Mucosa of stomach (tissue), 1 donor: Measurements from ENCODE around the gene RHOBTB3.
"Not testable (repeated sequence)": the region's sequence is repeated elsewhere in the genome, so short reads cannot be mapped to it uniquely, and the experiment has no call there.

ENCODE experiments used
- H3K27me3 ChIP-seq: one replicate; pipeline ENCODE4 v1.7.0; 2013; ENCODE audit warnings: mild to moderate bottlenecking, low read length; ENCODE audit not compliant: control insufficient read depth, insufficient read depth
- H3K36me3 ChIP-seq: one replicate; pipeline ENCODE4 v1.7.0; 2013; ENCODE audit warnings: low read length; ENCODE audit not compliant: control insufficient read depth, insufficient read depth
- H3K4me1 ChIP-seq: one replicate; pipeline ENCODE4 v1.7.0; 2013; ENCODE audit warnings: mild to moderate bottlenecking, low read length; ENCODE audit not compliant: control insufficient read depth, insufficient read depth
- H3K4me3 ChIP-seq: one replicate; pipeline ENCODE4 v1.7.0; 2013; ENCODE audit warnings: low read length
- H3K9ac ChIP-seq: one replicate; pipeline ENCODE4 v1.7.0; 2013; ENCODE audit warnings: mild to moderate bottlenecking, low read length, moderate library complexity
- H3K9me3 ChIP-seq: one replicate; pipeline ENCODE4 v1.7.0; 2013; ENCODE audit warnings: mild to moderate bottlenecking, low read length, moderate library complexity; ENCODE audit not compliant: control insufficient read depth
- donor health status: Pancreatic carcinoma.

Gene RHOBTB3

GRCh38 chr5:95801961-95802360 is 70.8 kb downstream of the RHOBTB3 start:
- Histone ChIP-seq H3K36me3 (no peaks in the 10 kb centered on the region), H3K4me3 (no peak overlapping the region), H3K9me3 (no peaks in the 10 kb centered on the region), H3K9ac (no peak overlapping the region), H3K4me1 (no peaks in the 10 kb centered on the region), H3K27me3 (no peaks in the 10 kb centered on the region)

GRCh38 chr5:95803271-95804148 is 72.4 kb downstream of the RHOBTB3 start:
- H3K4me1 ChIP-seq: peaks cover 7% of the 10 kb centered on the region
- no peak overlapping the region for H3K4me3 ChIP-seq
- H3K27me3 ChIP-seq: no peaks in the 10 kb centered on the region
- H3K36me3 ChIP-seq: no peaks in the 10 kb centered on the region
- H3K9me3 ChIP-seq: no peaks in the 10 kb centered on the region
- H3K9ac ChIP-seq: no peak overlapping the region

- H3K4me1 ChIP-seq: peaks cover 19% of the 10 kb centered on the region
- no peaks in the 10 kb centered on the region for H3K27me3 ChIP-seq
- H3K9me3 ChIP-seq: no peaks in the 10 kb centered on the region
- no peaks in the 10 kb centered on the region for H3K36me3 ChIP-seq
- no peak overlapping the region for H3K4me3 ChIP-seq
- H3K9ac ChIP-seq: no peak overlapping the region
These were observed 73.8 kb downstream of the RHOBTB3 start for GRCh38 chr5:95804736-95805539.

DNA sequence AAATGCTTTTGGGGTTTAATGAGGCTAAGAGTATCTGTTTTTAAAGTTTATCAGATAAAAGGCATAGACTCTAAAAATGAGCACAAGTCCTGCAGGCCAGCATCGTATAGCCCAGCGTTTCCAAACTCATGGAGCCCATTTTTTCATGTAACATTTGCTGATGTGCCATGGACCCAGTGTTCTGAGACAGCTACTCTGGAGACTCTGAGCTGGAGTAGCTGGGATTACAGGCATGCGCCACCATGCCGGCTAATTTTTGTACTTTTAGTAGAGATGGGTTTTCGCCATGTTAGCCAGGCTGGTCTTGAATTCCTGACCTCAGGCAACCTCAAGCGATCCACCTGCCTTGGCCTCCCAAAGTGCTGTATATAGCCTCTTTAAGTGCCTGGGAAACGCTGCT is 75.6 kb downstream of the RHOBTB3 start:
- H3K4me3 ChIP-seq: no peak overlapping the region

DNA sequence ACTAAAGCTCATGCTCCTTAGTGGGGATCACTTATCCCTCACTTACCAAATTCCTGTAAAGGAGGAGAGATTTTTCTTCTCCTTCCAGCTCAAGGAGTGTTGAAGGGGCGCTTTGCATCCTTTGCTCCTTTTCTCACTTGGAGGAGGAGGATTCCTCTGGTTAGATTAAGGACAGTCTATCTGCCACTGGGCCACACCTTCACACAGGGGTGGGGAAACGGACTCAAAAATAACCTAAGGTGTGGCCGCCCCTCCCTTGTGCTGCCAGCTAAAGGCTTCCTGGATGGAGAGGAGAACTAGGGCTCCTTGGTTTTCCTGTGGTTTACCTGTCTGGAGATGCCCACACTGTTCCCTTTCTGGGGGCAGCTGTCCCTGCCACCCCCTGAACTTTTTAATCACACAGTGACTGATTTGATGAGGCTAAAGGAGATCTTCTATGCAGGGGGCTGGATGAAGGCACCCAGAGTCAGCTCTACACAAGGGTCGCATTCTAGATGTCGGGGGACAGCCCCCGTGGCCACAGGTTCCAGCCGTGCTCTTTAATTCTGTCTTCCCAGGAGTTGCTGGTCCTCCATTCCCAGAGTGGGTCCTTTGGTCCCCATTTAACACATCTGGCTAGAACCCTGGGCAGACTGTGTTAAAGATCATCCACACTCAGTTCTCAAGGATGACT is 77.0 kb downstream of the RHOBTB3 start:
- no peaks in the 10 kb centered on the region for H3K27me3 ChIP-seq
- H3K4me1 ChIP-seq: peaks cover 30% of the 10 kb centered on the region
- H3K4me3 ChIP-seq: no peak overlapping the region
- H3K9ac ChIP-seq: peak overlapping the region; percentile 13
- no peaks in the 10 kb centered on the region for H3K36me3 ChIP-seq
- no peaks in the 10 kb centered on the region for H3K9me3 ChIP-seq

More for the DNA sequence above, 75.6 kb downstream of the RHOBTB3 start:
- Histone ChIP-seq H3K4me1 (peaks cover 28% of the 10 kb centered on the region), H3K9ac (no peak overlapping the region), H3K27me3 (no peaks in the 10 kb centered on the region), H3K9me3 (no peaks in the 10 kb centered on the region), H3K36me3 (no peaks in the 10 kb centered on the region)

DNA sequence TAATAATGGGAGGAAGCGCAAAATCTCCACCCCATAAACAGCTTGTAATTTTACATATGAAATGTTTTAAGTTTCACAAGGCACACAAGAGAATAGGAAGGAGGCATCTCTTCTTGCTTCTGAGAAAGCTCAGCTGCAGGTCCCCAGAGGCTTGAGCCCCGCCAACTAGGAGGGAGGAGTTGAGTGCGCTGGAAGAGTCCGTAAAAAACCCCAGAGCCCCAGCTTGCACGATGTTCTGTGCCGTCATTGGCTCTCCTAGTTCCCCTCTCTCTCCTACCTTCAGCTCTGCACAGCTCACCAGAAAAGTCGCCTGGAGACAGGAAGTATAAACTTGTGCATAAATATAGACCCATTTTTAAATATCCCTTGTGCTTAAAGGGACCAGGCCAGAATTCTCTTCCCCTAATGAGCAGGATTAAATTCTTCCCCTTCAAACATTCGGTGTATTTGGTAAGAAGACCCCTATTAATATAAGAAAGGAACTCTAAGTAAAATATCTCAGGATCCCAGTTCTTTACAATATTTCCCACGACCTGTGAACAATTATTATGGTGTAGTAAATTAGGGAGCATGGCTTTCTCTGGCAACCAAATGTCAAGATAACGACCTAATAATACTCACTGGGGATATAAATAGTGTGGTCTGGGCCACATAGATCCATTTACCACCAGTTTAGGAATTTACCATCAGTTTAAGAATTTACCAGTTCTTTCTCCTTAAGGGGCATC is 77.7 kb downstream of the RHOBTB3 start:
- Histone ChIP-seq H3K9me3 (no peaks in the 10 kb centered on the region), H3K4me1 (peaks cover 33% of the 10 kb centered on the region), H3K9ac (peak overlapping the region; percentile 13), H3K4me3 (no peak overlapping the region), H3K36me3 (no peaks in the 10 kb centered on the region), H3K27me3 (no peaks in the 10 kb centered on the region)

DNA sequence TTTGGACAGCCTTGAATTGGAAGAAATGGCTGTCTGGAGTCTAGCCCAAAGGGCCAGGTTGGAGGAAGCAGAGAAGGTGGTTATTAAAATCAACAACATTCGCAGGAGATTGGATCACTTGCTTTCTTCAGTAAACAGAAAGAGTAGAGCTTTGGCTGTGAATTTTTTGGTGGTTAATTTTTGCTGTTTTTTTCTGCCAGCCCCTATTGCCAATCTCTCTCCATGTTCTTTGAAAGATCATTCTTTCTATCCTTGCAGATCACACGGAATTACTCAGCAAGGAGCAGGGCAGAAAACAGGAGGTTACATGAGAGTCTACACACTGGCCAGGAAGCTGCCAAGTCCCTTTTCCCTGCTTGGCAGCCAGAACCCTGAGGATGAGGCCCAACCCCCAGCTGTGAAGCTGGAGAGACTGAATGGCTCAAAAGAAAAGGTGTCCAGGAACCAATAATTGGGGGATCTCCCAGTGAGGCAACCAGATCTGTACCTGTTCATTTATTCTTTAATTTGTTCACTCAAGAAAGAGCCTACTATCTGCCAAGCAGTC is 78.4 kb downstream of the RHOBTB3 start:
- Histone ChIP-seq H3K9ac (no peak overlapping the region), H3K36me3 (no peaks in the 10 kb centered on the region), H3K4me3 (no peak overlapping the region), H3K4me1 (peaks cover 33% of the 10 kb centered on the region), H3K9me3 (no peaks in the 10 kb centered on the region), H3K27me3 (no peaks in the 10 kb centered on the region)

DNA sequence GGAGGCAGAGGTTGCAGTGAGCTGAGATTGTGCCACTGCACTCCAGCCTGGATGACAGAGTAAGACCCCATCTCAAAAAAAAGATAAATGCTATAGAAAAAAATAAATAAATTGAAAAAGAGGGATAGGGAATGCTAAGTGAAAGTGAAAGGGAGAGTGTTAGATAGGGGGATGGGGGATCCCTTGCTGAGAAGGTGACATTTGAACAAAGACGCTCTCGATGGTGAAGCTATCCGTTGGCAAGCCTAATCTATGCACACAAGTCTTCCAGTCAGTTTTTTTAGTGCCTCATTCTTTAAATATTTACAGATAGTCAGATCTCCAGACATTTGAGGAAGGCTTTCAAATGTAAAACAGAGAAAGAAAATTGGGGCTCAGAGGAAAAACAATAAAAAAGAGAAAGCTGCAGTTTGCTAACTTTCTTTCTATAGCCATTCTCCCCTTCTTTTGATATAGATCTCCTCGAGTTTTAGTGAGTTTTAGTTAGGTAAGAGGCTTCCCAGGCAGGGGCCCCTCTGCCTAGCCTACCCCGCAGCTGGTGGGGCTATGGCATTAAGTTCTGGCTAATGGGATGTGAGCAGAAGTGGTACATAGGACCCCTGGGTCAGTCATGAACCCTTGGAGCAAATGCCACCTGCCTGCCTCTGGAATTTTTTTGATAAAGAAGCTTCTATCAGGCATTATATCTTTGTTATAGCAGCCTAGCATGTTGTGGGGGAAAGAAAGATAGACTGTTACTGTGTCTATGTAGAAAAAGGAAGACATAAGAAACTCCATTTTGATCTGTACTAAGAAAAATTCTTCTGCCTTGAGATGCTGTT is 79.4 kb downstream of the RHOBTB3 start:
- no peaks in the 10 kb centered on the region for H3K36me3 ChIP-seq
- H3K4me3 ChIP-seq: no peak overlapping the region
- no peaks in the 10 kb centered on the region for H3K9me3 ChIP-seq
- no peaks in the 10 kb centered on the region for H3K27me3 ChIP-seq
- H3K4me1 ChIP-seq: peaks cover 33% of the 10 kb centered on the region
- peak overlapping the region; percentile 5 for H3K9ac ChIP-seq

GRCh38 chr5:95811126-95811423 is 79.9 kb downstream of the RHOBTB3 start:
- not testable (repeated sequence) for H3K9me3 ChIP-seq, H3K9ac ChIP-seq, H3K4me3 ChIP-seq, H3K27me3 ChIP-seq, H3K36me3 ChIP-seq
- H3K4me1 ChIP-seq: peaks cover 33% of the 10 kb centered on the region

DNA sequence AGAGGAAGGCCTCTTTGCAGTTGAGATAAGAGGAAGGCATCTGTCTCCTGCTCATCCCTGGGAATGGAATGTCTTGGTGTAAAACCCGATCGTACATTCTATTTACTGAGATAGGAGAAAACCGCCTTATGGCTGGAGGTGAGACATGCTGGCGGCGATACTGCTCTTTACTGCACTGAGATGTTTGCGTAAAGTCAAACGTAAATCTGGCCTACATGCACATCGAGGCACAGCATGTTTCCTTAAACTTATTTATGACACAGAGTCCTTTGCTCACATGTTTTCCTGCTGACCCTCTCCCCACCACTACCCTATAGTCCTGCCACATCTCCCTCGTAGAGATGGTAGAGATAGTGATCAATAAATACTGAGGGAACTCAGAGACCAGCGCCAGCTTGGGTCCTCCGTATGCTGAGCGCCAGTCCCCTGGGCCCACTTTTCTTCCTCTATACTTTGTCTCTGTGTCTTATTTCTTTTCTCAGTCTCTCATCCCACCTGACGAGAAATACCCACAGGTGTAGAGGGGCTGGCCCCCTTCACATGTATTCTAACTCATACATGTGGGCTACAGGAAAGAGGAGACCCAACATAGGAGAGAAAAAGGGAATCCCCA is 80.4 kb downstream of the RHOBTB3 start:
- not testable (repeated sequence) for H3K4me3 ChIP-seq, H3K36me3 ChIP-seq, H3K9ac ChIP-seq, H3K27me3 ChIP-seq, H3K9me3 ChIP-seq
- H3K4me1 ChIP-seq: peaks cover 33% of the 10 kb centered on the region
